H1 (cell line): ENCODE measurements around the gene CAMK2A. TPM values are rescaled to one million over a fixed set of nuclear protein-coding genes. Genes with fewer than 3 reads are reported as not detected.

ENCODE experiments used
- CTCF ChIA-PET: fragments of 300-600 bp; sonication (Branson Sonifier 250); formaldehyde crosslinking; loops from one replicate; lab custom pipeline; 2021; ENCODE audit not compliant: partially characterized antibody; lab: Charles Lee
- POLR2A ChIA-PET: fragments of 300-600 bp; sonication (Branson Sonifier 250); formaldehyde crosslinking; loops from one replicate; lab custom pipeline; 2021; ENCODE audit warnings: inconsistent platforms; ENCODE audit not compliant: partially characterized antibody; lab: Charles Lee
- DNase-seq, 2 experiments: peaks; one replicate each; pipeline versions ENCODE4 v3.0.0 to v3.0.0-alpha.2; 2010 to 2022; ENCODE audit warnings: low spot score in 2 of 2, low read depth in 1 of 2, mixed read lengths in 1 of 2
- FAIRE-seq: peaks from 2 replicates; lab custom pipeline; 2011; peaks lifted over from hg19 to GRCh38; lab: Jason Lieb, UNC
- H2AFZ ChIP-seq: 2 replicates; pipeline ENCODE4 v1.8.1; 2012; ENCODE audit warnings: low read length, inconsistent platforms
- H2AK5ac ChIP-seq: 2 replicates; pipeline ENCODE4 v1.6.1; 2013; ENCODE audit warnings: low read depth, low read length
- H2BK120ac ChIP-seq: replicated peaks from 2 replicates; pipeline ENCODE3; 2013; ENCODE audit warnings: low read depth, low read length, inconsistent platforms
- H2BK12ac ChIP-seq: 2 replicates; pipeline ENCODE4 v1.6.1; 2013; ENCODE audit warnings: low read depth, low read length
- H2BK15ac ChIP-seq: 2 replicates; pipeline ENCODE4 v1.6.1; 2013; ENCODE audit warnings: low read length
- H2BK20ac ChIP-seq: 2 replicates; pipeline ENCODE4 v1.6.1; 2013; ENCODE audit warnings: low read length
- H2BK5ac ChIP-seq: 2 replicates; pipeline ENCODE4 v1.6.1; 2013; ENCODE audit warnings: low read depth, low read length
- H3K14ac ChIP-seq: 2 replicates; pipeline ENCODE4 v1.6.1; 2013; ENCODE audit warnings: inconsistent platforms; ENCODE audit not compliant: insufficient read length
- H3K18ac ChIP-seq: 2 replicates; pipeline ENCODE4 v1.6.1; 2013; ENCODE audit warnings: low read length; ENCODE audit errors: extremely low read depth
- H3K23ac ChIP-seq: 2 replicates; pipeline ENCODE4 v1.6.1; 2013; ENCODE audit warnings: inconsistent platforms; ENCODE audit not compliant: insufficient read length
- H3K23me2 ChIP-seq: 2 replicates; pipeline ENCODE4 v1.6.1; 2013; ENCODE audit warnings: low read depth, low read length
- H3K27ac ChIP-seq: 2 replicates; pipeline ENCODE4 v1.6.1; 2011; ENCODE audit warnings: low read depth, low read length, inconsistent platforms
- H3K27me3 ChIP-seq, 4 experiments: replicated peaks in 1 of 4; 1 replicate in 1 of 4; 2 replicates in 3 of 4; pipeline versions ENCODE4 v1.6.1 to v1.8.1; 2011 to 2013; ENCODE audit warnings: low read length in 3 of 4, mild to moderate bottlenecking in 3 of 4, inconsistent platforms in 2 of 4, mixed read lengths in 2 of 4, moderate library complexity in 1 of 4; ENCODE audit not compliant: control insufficient read depth in 3 of 4, insufficient read depth in 3 of 4; ENCODE audit errors: extremely low read depth in 1 of 4
- H3K36me3 ChIP-seq, 4 experiments: 2 replicates each; pipeline versions ENCODE4 v1.6.1 to v1.8.1; 2011 to 2013; ENCODE audit warnings: mild to moderate bottlenecking in 4 of 4, low read length in 3 of 4, moderate library complexity in 2 of 4, control low read depth in 1 of 4, inconsistent platforms in 1 of 4; ENCODE audit not compliant: insufficient read depth in 4 of 4, control insufficient read depth in 2 of 4
- H3K4ac ChIP-seq: replicated peaks from 2 replicates; pipeline ENCODE3; 2013; ENCODE audit warnings: low read length, low read depth, mixed read lengths, inconsistent platforms; ENCODE audit not compliant: insufficient read length
- H3K4me1 ChIP-seq, 4 experiments: replicated peaks in 1 of 4; 1 replicate in 1 of 4; 2 replicates in 3 of 4; pipeline versions ENCODE4 v1.6.1 to v1.8.1; 2011 to 2013; ENCODE audit warnings: low read length in 3 of 4, inconsistent platforms in 2 of 4, mixed read lengths in 1 of 4; ENCODE audit not compliant: insufficient read depth in 4 of 4, control insufficient read depth in 3 of 4
- H3K4me2 ChIP-seq, 2 experiments: 2 replicates each; pipeline versions ENCODE4 v1.6.1 to v1.8.1; 2011 to 2013; ENCODE audit warnings: low read depth in 2 of 2, low read length in 2 of 2, control low read depth in 1 of 2, inconsistent platforms in 1 of 2, mild to moderate bottlenecking in 1 of 2; ENCODE audit not compliant: insufficient read depth in 1 of 2
- H3K4me3 ChIP-seq, 4 experiments: fragments of 200-600, 300-600 bp in 1 of 4; sonication (generic), shearing (Covaris generic), sonication (Bioruptor Twin) in 1 of 4; 2 replicates each; pipeline versions ENCODE4 v1.5.1 to v1.8.1; 2011 to 2016; ENCODE audit warnings: low read length in 4 of 4, low read depth in 3 of 4, control low read depth in 2 of 4, inconsistent platforms in 2 of 4, mild to moderate bottlenecking in 2 of 4, mixed read lengths in 1 of 4, moderate library complexity in 1 of 4; ENCODE audit not compliant: insufficient read depth in 2 of 4; ENCODE audit errors: extremely low read depth in 1 of 4
- H3K56ac ChIP-seq: replicated peaks from 2 replicates; pipeline ENCODE3; 2013; ENCODE audit warnings: low read depth, mild to moderate bottlenecking, mixed read lengths, low read length, inconsistent platforms; ENCODE audit not compliant: insufficient read length
- H3K79me1 ChIP-seq: 2 replicates; pipeline ENCODE4 v1.6.1; 2013; ENCODE audit warnings: low read depth, low read length, control low read depth
- H3K79me2 ChIP-seq, 2 experiments: 2 replicates each; pipeline versions ENCODE4 v1.6.1 to v1.8.1; 2012 to 2013; ENCODE audit warnings: low read length in 2 of 2, mild to moderate bottlenecking in 2 of 2, inconsistent platforms in 1 of 2; ENCODE audit not compliant: insufficient read depth in 2 of 2, control insufficient read depth in 1 of 2
- H3K9ac ChIP-seq, 4 experiments: replicated peaks in 1 of 4; 1 replicate in 1 of 4; 2 replicates in 3 of 4; pipeline versions ENCODE4 v1.6.1 to v1.8.1; 2011 to 2013; ENCODE audit warnings: low read depth in 3 of 4, low read length in 3 of 4, control low read depth in 2 of 4, mild to moderate bottlenecking in 2 of 4, moderate library complexity in 2 of 4, inconsistent platforms in 1 of 4; ENCODE audit errors: extremely low read depth in 1 of 4
- H3K9me3 ChIP-seq, 2 experiments: 2 replicates each; pipeline versions ENCODE4 v1.6.1 to v1.8.1; 2012 to 2013; ENCODE audit warnings: mild to moderate bottlenecking in 2 of 2, moderate library complexity in 2 of 2, control low read depth in 1 of 2, inconsistent platforms in 1 of 2, low read depth in 1 of 2, low read length in 1 of 2, mixed read lengths in 1 of 2; ENCODE audit not compliant: insufficient read depth in 2 of 2
- H4K20me1 ChIP-seq, 2 experiments: replicated peaks in 1 of 2; 2 replicates each; pipeline versions ENCODE3 to v1.8.1; 2011 to 2013; ENCODE audit warnings: inconsistent platforms in 2 of 2, low read length in 2 of 2, mild to moderate bottlenecking in 1 of 2; ENCODE audit not compliant: insufficient read depth in 2 of 2, control insufficient read depth in 1 of 2
- H4K5ac ChIP-seq: 2 replicates; pipeline ENCODE4 v1.6.1; 2013; ENCODE audit warnings: low read length, low read depth, mixed read lengths, inconsistent platforms; ENCODE audit not compliant: insufficient read length
- H4K8ac ChIP-seq: 2 replicates; pipeline ENCODE4 v1.8.0; 2013; ENCODE audit warnings: mild to moderate bottlenecking, moderate library complexity, low read length, inconsistent platforms; ENCODE audit not compliant: insufficient read depth; ENCODE audit errors: extremely low read depth
- H4K91ac ChIP-seq: replicated peaks from 2 replicates; pipeline ENCODE3; 2013; ENCODE audit warnings: low read length, mixed read lengths, inconsistent platforms; ENCODE audit not compliant: insufficient read length
- CHD1 ChIP-seq: IDR thresholded peaks from 2 replicates; pipeline ENCODE4 v1.6.1; 2012; ENCODE audit warnings: low read depth, low read length, improper control_type of control experiment
- MAFK ChIP-seq: IDR thresholded peaks from 2 replicates; pipeline ENCODE4 v1.6.1; 2012; ENCODE audit warnings: low read depth, mild to moderate bottlenecking, improper control_type of control experiment, low read length
- NRF1 ChIP-seq: IDR thresholded peaks from 2 replicates; pipeline ENCODE4 v1.6.1; 2011; ENCODE audit warnings: mild to moderate bottlenecking, low read depth, low read length, improper control_type of control experiment
- WGBS, 2 experiments: shearing (Covaris generic) in 1 of 2; methylation state at CpG; one replicate each; pipeline versions ENCODE4 v1.1.6 to v1.1.7; 2013 to 2015; ENCODE audit warnings: low lambda C conversion rate in 2 of 2, mixed read lengths in 2 of 2, inconsistent platforms in 1 of 2, low coverage in 1 of 2, missing lambda C conversion rate in 1 of 2; ENCODE audit not compliant: insufficient replicate concordance in 2 of 2, insufficient coverage in 1 of 2, insufficient read length in 1 of 2; ENCODE audit errors: extremely low coverage in 1 of 2, missing lambda C conversion rate in 1 of 2; 5-methylcytosine and 5-hydroxymethylcytosine counted together
- polyA plus RNA-seq, 7 experiments: library from polyadenylated mRNA; depleted of rRNA in 3 of 7; stranded (reverse) in 5 of 7; unstranded in 2 of 7; fragments of >200 nt in 5 of 7; fragments of 200-250 nt in 2 of 7; gene quantifications; 1 replicate in 5 of 7; 2 replicates in 1 of 7; 4 replicates in 1 of 7; pipeline versions ENCODE4 v1.2.1 to v1.2.3, GENCODE V29; 2011 to 2013; ENCODE audit warnings: missing spikeins in 2 of 7, mixed read lengths in 2 of 7
- total RNA-seq: library from RNA; stranded (reverse); fragmentation: NEBNext Ultra II Directional; extraction: Animal tissue kit (Norgen Biotek cat#: 25700); gene quantifications from 2 replicates; pipeline ENCODE4 v1.2.1, GENCODE V29; 2021

Gene CAMK2A
- total and polyA plus RNA-seq, 2 of the 8 experiments (the other 6 are each of a cell fraction or from before 2014, with no cell fraction given), result 0.20 to 0.28 TPM

- Histone ChIP-seq H2BK12ac (no peak overlapping the region), H2BK5ac (no peak overlapping the region), H3K27ac (no peak overlapping the region), H3K14ac (no peak overlapping the region), H2AFZ (no peak overlapping the region), H3K23me2 (no peaks in the 10 kb centered on the region; the same call in 1 of the 2 replicates), H3K36me3 (no peaks in the 10 kb centered on the region), H3K9me3 (no peaks in the 10 kb centered on the region), H3K4me2 (no peak overlapping the region), H4K5ac (no peak overlapping the region), H3K79me1 (no peaks in the 10 kb centered on the region), H2BK20ac (no peak overlapping the region), H3K23ac (no peak overlapping the region), H3K4ac (no peak overlapping the region), H2AK5ac (0 out of 2 replicates have a peak overlapping the region, but pooled peaks have one; percentile 6), H2BK120ac (no peak overlapping the region), H4K20me1 (peaks cover 0 to 9% of the 10 kb centered on the region in 2 experiments), H3K4me1 (peaks cover 0 to 5% (median 2%) of the 10 kb centered on the region in 4 experiments; a peak in 4 of 7 replicates), H3K9ac (no peak overlapping the region), H3K27me3 (no peaks in the 10 kb centered on the region; a peak in 1 of 7 replicates), H2BK15ac (no peak overlapping the region), H3K18ac (no peak overlapping the region), H3K4me3 (no peak overlapping the region), H3K79me2 (no peaks in the 10 kb centered on the region), H4K91ac (no peak overlapping the region), H3K56ac (no peak overlapping the region), H4K8ac (no peak overlapping the region; the same call in 1 of the 2 replicates)
- 85% methylated on average over 4 of the region's 4 CpGs; no CpG with 5 or more reads in 1 of the 2 experiments for WGBS, 2 experiments
- POLR2A ChIA-PET, result interaction anchor here (0.6 to 0.9 kb wide), 2 partner anchors 14 to 34 kb away, joined by 3 to 4 read pairs; partner anchors contain the start of gene ARSI
- FAIRE-seq, result no peak
- DNase-seq, result peak in 1 of 2 experiments; percentile 39
- CTCF ChIA-PET, result interaction anchor here (0.6 to 1.7 kb wide), 9 partner anchors 27 to 632 kb away, joined by 3 to 9 read pairs (median 3); no protein-coding TSS in a partner anchor
- no peak; the same call in 1 of the 2 replicates for TF ChIP-seq MAFK
- no peak for TF ChIP-seq CHD1
- no peak for TF ChIP-seq NRF1
Measured at GRCh38 chr5:150288361-150288760, 1.2 kb downstream of the CAMK2A start.
